ENCODE measurements around the gene CIAPIN1.

Gene CIAPIN1

DNA sequence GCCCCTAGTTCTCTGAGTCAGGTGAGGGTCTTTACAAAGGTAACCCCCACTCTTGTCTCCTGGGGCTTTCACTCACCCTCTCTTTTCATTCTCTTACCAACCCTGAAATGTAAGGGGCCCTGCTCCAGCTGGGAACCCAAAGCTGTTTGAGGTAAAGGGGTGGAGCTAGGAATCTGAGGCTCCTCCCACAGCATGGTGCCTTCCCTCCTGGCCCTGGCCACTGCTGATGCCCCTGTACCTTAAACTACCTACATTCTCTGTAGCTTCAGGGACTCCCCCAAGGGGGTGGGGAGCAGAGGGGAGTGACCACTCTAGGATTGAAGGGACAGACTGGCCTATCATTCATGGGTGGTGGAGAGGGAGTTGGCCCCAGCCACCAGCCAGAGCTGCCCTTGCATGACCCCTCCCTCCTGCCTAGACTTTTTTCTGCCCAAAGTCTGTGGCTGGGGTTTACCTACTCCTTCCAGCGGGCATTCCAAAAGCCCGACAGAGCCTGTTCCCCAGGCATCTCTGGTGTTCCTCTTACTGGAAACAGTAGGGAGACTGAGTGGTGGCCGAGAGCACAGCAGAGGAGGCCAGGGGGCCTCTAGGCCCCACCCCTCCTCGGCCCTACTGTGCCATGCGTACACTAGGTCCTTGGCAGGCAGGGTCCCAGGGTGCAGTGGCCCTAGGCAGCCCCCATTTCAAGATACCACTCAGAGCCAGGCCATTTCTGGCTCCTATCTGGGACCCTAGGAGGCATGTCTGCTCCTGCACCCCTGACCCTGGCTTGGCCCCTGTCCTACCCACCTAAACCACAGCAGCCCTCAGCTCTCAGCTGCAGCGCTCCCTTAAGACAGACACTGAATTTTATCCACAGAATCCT is 29.6 kb upstream of the CIAPIN1 start:
- no peak for DNase-seq (ENCODE audit: low read depth)

DNA sequence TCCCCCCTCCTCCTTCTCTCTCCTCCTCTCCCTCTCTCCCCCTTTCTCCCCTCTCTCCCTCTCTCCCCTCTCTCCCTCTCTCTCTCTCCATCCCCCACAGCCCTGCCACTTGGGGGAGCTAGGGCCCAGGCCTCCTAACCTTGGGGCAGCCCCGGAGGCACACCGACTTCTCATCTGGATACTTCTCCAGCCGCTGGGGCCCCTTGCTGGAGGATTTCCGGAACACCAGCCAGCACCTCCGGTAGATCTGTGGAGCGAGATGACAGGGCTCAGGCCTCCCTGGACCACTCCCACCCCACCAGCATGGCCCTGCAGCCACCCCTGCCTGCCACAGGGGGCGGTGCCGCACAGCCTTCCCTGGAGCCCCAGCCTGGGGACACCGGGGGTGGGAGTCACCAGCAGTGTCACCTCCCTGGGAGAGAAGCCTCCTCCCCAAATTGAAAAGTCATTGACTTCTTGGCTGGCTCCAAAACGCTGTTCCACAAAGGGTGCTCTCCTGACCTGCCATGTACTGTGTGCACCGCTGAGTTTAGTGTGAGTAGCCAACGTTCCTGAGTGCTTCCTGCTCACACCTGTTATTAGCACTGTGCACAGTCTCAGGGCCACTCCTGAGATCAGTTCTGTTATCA is 28.6 kb upstream of the CIAPIN1 start:
- no peak for DNase-seq (ENCODE audit: low read depth)

DNA sequence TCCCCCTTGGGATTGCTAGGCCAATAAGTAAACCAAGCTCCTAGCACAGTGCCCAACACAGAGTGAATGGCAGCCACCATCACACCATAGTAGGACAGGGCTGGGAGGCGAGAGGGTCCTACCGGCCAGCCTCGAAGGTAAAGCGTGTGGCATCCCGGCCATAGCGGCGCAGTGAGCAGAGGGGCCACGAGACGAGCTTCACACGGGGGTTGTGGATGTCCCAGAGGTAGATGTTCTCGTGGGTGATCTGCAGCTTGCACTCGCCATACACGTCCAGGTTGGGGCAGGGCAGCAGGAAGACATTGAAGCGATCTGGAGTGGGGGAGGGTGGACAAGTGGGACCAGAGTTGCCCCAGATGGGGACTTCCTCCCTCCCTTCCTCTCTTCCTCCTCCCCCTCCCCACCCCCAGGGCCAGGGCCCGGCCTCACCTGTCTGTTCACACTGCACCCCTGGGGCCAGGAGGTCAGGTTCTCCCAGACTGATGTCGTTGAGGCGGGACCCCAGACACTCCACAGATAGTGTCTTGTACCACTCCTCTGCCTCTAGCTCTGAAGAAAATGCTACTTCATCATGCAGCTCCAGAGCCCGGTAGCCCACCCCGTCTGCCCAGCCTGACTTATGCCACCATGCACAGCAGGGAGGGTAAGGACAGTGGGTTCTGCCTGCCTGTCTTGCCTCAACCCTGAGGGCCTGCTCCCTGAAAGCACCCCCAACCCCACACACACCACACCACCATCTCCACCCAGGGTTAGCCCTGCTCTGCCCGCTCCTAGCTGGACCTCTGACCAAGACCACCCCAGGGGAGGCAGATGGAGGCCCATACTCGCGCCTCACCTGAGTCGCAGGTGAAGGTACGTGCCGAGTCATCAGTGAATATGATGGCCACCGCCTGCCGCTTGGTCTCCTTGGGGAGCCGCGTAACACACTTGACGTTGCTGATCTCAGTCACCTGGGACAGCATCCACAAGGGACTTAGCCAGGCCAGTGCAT is 27.8 kb upstream of the CIAPIN1 start:
- DNase-seq (ENCODE audit: low read depth) = no peak

GRCh38 chr16:57473906-57474305 is 26.7 kb upstream of the CIAPIN1 start:
- no peak for DNase-seq (ENCODE audit: low read depth)

DNA sequence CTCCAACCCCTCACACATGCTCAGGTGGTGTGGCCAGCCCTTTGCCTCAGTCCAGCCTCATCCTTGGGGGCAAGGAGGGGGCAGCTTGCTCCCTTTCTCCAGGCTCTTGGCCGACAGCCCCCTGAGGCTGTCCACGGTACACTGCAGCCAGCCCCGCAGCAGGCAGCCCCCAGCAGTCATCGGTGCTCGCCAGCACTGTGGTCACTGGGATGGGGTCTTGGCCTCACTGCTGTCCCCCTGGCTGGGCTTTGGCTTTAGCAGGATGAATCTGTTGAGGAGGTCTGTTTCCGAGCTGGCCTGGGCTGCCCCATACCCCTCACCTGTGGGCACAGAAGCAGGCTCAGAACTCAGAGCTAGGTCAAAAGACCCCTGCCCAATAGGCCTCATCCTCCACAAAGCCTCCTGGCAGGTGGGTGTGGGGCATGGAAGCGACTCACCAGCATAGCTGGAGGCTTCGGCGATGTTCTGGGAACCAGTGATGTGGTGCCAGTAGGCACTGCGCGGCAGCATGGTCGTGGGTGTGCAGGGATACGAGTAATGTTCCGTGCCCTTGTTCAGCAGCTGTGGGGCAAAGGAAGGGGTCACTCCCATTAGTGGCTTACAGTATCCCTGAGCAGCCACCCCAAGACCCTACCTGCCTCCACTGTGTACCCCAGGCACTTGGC is 26.1 kb upstream of the CIAPIN1 start:
- DNase-seq (ENCODE audit: low read depth) = no peak

- DNase-seq (ENCODE audit: low read depth) = no peak
Measured at GRCh38 chr16:57472665-57473060, 25.5 kb upstream of the CIAPIN1 start.

DNA sequence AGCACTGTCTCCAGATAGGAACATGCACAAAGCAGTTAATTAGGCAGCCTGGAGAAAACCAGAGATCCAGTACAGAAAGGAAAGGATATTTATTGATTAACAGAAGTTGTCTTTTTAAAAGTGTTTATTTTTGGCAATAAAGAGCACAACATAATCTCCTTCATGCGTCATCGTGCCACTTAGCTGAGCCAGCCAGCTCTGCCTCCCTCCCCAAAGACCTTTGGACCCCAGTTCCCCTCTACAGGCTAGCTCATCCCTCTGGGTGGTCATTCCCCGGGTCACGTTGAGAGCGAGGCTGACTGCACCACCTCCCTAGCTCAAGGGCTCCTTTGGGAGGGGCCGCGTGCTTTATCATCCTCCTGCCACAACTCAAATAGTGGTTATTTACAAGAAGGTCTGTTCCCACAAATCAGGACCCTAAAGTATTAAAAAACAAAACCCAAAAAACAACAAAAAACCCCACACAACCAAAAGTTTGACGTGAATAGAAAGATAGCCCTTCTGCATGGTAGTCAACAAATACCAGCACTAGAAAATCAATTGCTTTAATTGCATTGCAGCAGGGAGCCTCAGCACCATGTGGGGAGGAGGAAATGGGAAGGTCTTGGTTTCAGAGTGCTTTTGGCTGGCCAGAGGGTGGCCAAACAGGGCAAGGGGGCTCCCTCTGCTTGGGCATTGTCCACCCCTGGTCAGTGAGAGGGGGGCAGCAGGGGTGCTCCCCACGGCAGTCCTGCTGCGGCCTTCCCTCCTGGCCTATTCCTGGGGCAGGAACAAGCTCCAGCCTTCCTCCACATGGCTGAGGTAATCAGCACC is 24.9 kb upstream of the CIAPIN1 start:
- no peak for DNase-seq (ENCODE audit: low read depth)

DNA sequence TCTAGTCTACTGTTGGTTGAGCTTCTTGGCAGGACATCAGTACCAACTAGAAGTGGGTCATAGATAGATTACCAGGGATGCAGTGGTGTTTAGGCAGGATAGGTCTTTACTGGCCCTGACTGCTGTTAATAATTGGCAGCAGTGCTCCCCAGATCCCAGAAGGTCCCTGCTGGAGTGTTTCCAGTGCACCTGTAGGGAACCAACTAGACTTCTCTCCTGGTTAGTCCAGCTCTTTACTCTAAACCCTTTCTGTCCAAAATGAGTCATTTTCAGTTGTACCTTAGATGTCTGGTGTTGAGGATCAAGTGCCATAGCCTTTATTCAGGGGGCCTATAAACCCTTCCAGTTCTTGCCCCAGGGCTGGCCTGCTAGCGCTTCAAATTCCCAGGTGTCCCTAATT is 24.0 kb upstream of the CIAPIN1 start:
- no peak for DNase-seq (ENCODE audit: low read depth)

DNA sequence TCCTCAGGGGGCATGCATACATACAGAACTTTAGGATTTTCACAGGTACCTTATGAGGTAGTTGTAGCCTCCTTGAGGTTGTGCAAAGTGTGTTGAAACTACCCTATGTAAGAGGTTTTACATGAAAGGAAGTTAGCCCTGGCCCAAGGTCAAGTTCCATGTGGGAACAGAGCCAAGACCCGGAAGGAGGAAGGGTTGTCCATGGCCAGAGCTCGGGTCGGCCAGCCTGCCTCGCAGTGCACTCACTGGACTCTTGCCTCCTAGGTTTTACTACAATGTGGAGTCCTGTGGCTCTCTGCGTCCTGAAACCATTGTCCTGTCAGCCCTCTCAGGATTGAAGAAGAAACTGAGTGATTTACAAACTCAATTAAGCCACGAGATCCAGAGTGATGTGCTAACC is 23.5 kb upstream of the CIAPIN1 start:
- no peak for DNase-seq (ENCODE audit: low read depth)

DNA sequence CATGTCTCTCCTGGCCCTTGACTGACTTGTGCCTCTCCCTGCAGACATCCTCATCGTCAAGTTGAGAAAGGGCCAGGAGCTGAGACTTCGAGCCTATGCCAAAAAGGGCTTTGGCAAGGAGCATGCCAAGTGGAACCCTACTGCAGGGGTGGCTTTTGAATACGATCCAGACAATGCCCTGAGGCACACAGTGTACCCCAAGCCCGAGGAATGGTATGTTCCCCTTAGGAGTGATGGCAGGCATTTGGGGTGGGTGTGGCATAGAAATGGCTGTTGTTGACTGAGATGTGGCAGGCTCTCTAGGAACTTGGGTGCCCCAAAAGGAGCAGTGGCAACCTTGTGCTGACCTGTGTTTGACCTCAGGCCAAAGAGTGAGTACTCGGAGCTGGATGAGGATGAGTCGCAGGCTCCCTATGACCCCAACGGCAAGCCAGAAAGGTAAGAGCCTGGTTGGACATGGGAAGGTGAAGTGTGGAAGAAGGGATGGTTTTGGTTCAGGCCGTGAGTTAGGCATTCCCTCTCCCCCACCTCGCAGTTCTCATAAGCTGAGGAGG is 22.8 kb upstream of the CIAPIN1 start:
- no peak for DNase-seq (ENCODE audit: low read depth)

DNA sequence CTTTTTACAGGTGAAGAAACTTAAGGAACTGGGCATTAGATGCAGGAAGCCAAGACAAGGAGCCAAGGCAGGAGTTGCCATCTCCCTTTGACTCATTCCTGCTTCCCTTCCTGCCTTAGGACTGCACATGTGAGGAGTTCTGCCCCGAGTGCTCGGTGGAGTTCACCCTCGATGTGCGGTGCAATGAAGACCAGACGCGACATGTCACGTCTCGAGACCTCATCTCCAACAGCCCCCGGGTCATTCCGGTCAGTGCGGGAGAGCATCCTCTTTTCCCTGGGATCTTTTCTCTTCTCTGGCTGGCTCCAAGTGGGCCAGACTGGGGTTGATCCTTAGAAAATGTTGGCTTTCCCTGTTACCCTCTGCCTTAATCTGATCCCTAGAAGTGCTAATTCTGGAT is 21.9 kb upstream of the CIAPIN1 start:
- DNase-seq (ENCODE audit: low read depth) = no peak

- DNase-seq (ENCODE audit: low read depth) = no peak
Measured at GRCh38 chr16:57468346-57468745, 21.2 kb upstream of the CIAPIN1 start.

GRCh38 chr16:57464523-57464922 is 17.3 kb upstream of the CIAPIN1 start:
- DNase-seq (ENCODE audit: low read depth) = no peak

- no peak for DNase-seq (ENCODE audit: low read depth)
Measured at GRCh38 chr16:57462978-57463362, 15.8 kb upstream of the CIAPIN1 start.

- DNase-seq (ENCODE audit: low read depth) = peak; percentile 42
Measured at GRCh38 chr16:57462209-57462977, 15.2 kb upstream of the CIAPIN1 start, which contains the start of gene POLR2C. Gene POLR2C, plus strand, starts transcription at chr16:57462679. Its CDS starts 46 bp downstream, at chr16:57462725.

GRCh38 chr16:57452021-57452420 is 4.8 kb upstream of the CIAPIN1 start:
- DNase-seq (ENCODE audit: low read depth) = no peak

GRCh38 chr16:57446531-57447185 is 527 bp downstream of the CIAPIN1 start:
- no peak for DNase-seq (ENCODE audit: low read depth)

GRCh38 chr16:57445510-57445909 is 1.7 kb downstream of the CIAPIN1 start:
- DNase-seq (ENCODE audit: low read depth) = no peak

DNA sequence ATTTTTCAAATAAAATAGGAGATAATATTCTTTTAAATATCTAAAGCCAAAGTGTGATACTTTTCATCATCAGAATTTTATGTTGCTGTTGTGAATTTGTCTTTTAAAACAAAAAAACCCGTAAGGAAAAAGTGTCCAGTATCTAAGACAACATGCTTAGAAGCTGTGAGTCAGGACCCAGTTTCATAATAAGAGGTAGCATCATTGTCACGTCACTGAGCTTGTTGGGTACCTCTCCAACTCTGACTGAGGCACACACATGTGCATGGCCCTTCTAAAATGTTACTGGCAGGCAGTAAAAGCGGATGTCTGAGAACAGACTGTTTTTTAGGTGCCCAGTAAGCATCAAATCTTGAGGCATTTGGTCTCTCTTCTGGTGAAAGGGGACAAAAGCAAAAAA is 2.5 kb downstream of the CIAPIN1 start:
- no peak for DNase-seq (ENCODE audit: low read depth)

All from HS-5 (cell line).